GM10266 (cell line): ENCODE data around the gene RAD54L.

Experiments used
- DNase-seq: peaks from one replicate; pipeline ENCODE4 v3.0.0; 2012; ENCODE audit errors: extremely low spot score
- CTCF ChIP-seq: IDR thresholded peaks from 2 replicates; pipeline ENCODE4 v1.5.1; 2012; ENCODE audit warnings: mild to moderate bottlenecking, low read depth; ENCODE audit not compliant: control insufficient read depth, insufficient read depth; ENCODE audit errors: missing control alignments

Gene RAD54L

DNA sequence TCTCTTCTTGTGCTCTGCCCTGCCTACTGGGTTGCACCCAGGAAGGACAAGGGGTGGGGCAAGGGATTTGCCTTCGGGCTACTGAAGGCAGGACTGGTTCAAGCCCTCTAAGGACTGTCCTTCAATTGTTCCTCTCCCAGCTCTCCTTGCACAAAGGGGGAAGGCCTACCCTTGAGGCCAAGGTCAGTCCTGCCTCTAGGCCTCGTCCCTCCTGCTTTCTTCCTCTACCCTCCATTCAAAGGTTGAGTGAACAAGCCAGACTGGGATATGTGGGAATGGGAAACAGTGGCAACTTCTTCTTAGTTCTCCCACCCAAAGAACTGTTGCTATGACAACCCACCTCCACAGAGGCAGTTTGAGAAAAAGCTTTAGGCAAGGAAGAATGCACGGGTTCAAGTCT lies 41.8 kb upstream of the RAD54L start:
- TF ChIP-seq CTCF, result no peak
- DNase-seq, result no peak

DNA sequence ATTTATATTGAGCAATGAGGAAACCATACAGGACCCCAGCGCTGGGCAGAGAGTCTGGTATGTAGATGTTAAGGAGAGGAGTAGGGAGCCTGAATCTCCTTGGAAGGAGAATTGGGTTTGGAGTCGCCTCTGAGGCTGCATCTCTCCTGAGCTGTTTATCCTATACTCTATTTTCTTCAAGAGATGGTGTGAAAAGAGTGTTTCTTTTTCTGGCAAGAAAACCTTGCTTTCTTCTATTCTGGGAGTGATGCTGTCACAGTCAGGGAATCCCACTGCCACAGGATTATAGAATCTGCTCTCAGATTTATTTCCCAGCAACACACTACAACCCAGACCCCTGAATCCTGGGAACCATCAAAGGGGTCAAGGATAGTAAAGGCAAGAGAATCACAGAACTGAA lies 41.2 kb upstream of the RAD54L start:
- TF ChIP-seq CTCF, result no peak
- DNase-seq, result no peak

- no peak for TF ChIP-seq CTCF
- no peak for DNase-seq
Observed at GRCh38 chr1:46210561-46210960, 37.0 kb upstream of the RAD54L start.

GRCh38 chr1:46211051-46211450 lies 36.5 kb upstream of the RAD54L start:
- DNase-seq, result no peak
- TF ChIP-seq CTCF, result no peak

GRCh38 chr1:46215504-46215903 lies 32.1 kb upstream of the RAD54L start:
- no peak for DNase-seq
- no peak for TF ChIP-seq CTCF

- no peak for TF ChIP-seq CTCF
- no peak for DNase-seq
Observed at GRCh38 chr1:46218443-46218842, 29.1 kb upstream of the RAD54L start.

GRCh38 chr1:46219551-46220520 lies 27.7 kb upstream of the RAD54L start:
- no peak for TF ChIP-seq CTCF
- DNase-seq, result no peak
